Measurements from ENCODE around the gene BRMS1.

The BRMS1 gene

DNA sequence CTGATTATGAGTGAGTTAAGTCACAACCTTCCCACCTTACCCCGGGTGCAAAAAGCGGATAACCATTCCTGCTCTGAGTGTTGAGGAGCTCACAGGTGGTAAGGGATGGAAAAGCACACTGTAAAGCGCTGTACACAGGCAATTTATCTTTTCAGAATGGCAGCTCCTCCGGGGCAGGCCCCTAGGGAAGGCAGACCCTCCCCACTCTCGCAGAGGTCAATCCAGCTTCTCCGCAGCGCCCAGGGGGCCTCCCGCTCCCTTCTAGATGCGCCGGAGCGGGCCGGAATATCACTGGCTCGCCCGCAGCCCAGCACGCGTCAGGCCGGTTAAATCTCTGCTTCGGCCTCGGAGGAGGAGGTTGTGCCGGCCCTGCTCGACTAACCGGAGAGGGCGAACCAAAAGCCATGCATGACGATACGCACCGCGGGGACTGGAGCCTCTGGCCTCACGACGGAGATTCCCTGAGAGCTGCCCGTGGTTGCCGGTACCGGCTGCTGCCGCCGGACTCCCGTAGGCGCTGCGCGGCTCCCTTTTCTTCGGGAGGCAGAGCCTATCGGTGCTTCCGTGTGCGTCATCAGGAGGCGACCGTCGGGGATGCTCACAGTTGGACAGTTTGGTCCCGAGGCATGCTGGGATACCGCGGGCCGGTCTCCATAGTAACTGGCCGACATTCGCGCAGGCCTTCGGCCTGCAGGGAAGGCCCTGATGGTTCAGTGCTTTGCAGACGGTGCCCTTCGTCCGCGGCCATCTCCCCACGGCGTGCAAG, at the start of gene BRMS1:
BRMS1 (minus strand) TSS at position 555 of the 766 bp plus-strand sequence. CDS start 2,870 bp downstream, outside the sequence.
- Histone ChIP-seq H3K9me3 (ENCODE audit: low read length) (no peaks in the 10 kb centered on the region), H3K27ac (ENCODE audit: low read depth, low read length, poor library complexity, severe bottlenecking) (peak within 1 kb of the TSS; percentile 69), H3K36me3 (ENCODE audit: insufficient read depth, low read length) (peaks cover 22% of the 10 kb centered on the region; the same call in 1 of the 2 replicates), H3K4me3 (ENCODE audit: low read depth, low read length, poor library complexity, severe bottlenecking) (peak within 1 kb of the TSS; percentile 96), H3K79me2 (ENCODE audit: insufficient read depth, low read length) (peaks cover 9% of the 10 kb centered on the region), H3K4me1 (ENCODE audit: insufficient read depth, low read length, severe bottlenecking) (peaks cover 43% of the 10 kb centered on the region), H3K4me2 (ENCODE audit: low read length) (peak within 1 kb of the TSS; percentile 91), H2AFZ (ENCODE audit: low read length) (no peak within 1 kb of the TSS), H3K27me3 (ENCODE audit: insufficient read depth, low read length) (no peaks in the 10 kb centered on the region), H3K9me2 (ENCODE audit: low read depth, low read length) (no peaks in the 10 kb centered on the region), H3F3A (ENCODE audit: insufficient read depth, low read length) (0 out of 2 replicates have a peak, but pooled peaks cover 4% of the 10 kb centered on the region), H3K9ac (ENCODE audit: low read length) (peak within 1 kb of the TSS; percentile 83), H4K20me1 (ENCODE audit: insufficient read depth, low read length) (no peaks in the 10 kb centered on the region)
- no peak for TF ChIP-seq EZH2 (IDR thresholded peaks at IDR 0.05; ENCODE audit: borderline replicate concordance, low read length)
- TF ChIP-seq CTCF (IDR thresholded peaks at IDR 0.05; ENCODE audit: low read length) = no peak

DNA sequence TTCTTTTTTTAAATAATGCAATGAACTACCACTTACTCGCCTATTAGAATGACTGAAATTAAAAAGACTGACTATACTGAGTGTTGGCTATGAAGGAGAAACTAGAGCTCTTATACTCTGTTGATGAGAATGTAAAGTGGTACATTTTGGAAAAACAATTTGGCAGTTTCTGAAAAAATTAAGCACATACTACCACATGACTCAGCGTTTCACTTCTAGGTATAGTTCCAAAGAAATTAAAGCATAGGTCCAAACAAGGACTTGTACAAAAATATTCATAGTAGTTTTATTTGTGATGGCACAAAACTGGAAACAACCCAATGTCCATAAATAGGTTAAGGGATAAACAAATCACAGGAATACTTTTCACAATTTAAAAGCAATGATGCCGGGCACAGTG, 49.0 kb upstream of the BRMS1 start:
- H2AFZ ChIP-seq (ENCODE audit: low read length) = no peak overlapping the region
- no peak overlapping the region for H3K9ac ChIP-seq (ENCODE audit: low read length)
- no peak overlapping the region for H3K4me2 ChIP-seq (ENCODE audit: low read length)
- TF ChIP-seq EZH2 (IDR thresholded peaks at IDR 0.05; ENCODE audit: borderline replicate concordance, low read length) (no peak), CTCF (IDR thresholded peaks at IDR 0.05; ENCODE audit: low read length) (no peak)
- no peaks in the 10 kb centered on the region for H3K27me3 ChIP-seq (ENCODE audit: insufficient read depth, low read length)
- no peaks in the 10 kb centered on the region for H3K79me2 ChIP-seq (ENCODE audit: insufficient read depth, low read length)
- H3F3A ChIP-seq (ENCODE audit: insufficient read depth, low read length) = no peaks in the 10 kb centered on the region; the same call in 1 of the 2 replicates
- H3K36me3 ChIP-seq (ENCODE audit: insufficient read depth, low read length) = no peaks in the 10 kb centered on the region
- H3K4me3 ChIP-seq (ENCODE audit: low read depth, low read length, poor library complexity, severe bottlenecking) = no peak overlapping the region
- H3K9me3 ChIP-seq (ENCODE audit: low read length) = no peaks in the 10 kb centered on the region
- H3K9me2 ChIP-seq (ENCODE audit: low read depth, low read length) = no peaks in the 10 kb centered on the region
- H3K27ac ChIP-seq (ENCODE audit: low read depth, low read length, poor library complexity, severe bottlenecking) = no peak overlapping the region
- no peaks in the 10 kb centered on the region for H3K4me1 ChIP-seq (ENCODE audit: insufficient read depth, low read length, severe bottlenecking)
- H4K20me1 ChIP-seq (ENCODE audit: insufficient read depth, low read length) = no peaks in the 10 kb centered on the region

DNA sequence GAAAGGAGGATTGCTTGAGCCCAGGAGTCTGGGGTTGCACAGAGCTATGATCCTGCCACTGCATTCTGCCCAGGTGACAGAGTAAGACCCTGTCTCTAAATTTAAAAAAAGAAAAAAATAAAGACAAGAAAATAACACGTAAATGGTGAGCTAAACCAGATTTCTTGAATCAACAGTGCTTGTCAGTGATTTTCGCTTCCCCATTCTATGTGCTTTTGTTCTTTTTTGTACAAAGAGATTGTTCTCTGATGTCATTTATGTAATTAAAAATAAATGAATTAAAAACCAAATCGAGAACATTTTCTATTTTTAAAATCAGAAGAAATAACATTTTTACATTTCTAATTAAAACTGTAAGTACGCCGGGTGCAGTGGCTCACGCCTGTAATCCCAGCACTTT, 46.4 kb upstream of the BRMS1 start:
- Histone ChIP-seq H3K4me3 (ENCODE audit: low read depth, low read length, poor library complexity, severe bottlenecking) (no peak overlapping the region), H3K36me3 (ENCODE audit: insufficient read depth, low read length) (no peaks in the 10 kb centered on the region), H3K27ac (ENCODE audit: low read depth, low read length, poor library complexity, severe bottlenecking) (no peak overlapping the region), H3F3A (ENCODE audit: insufficient read depth, low read length) (no peaks in the 10 kb centered on the region; the same call in 1 of the 2 replicates), H2AFZ (ENCODE audit: low read length) (no peak overlapping the region), H4K20me1 (ENCODE audit: insufficient read depth, low read length) (no peaks in the 10 kb centered on the region), H3K27me3 (ENCODE audit: insufficient read depth, low read length) (no peaks in the 10 kb centered on the region), H3K4me1 (ENCODE audit: insufficient read depth, low read length, severe bottlenecking) (peaks cover 3% of the 10 kb centered on the region), H3K9me3 (ENCODE audit: low read length) (no peaks in the 10 kb centered on the region), H3K9ac (ENCODE audit: low read length) (no peak overlapping the region), H3K9me2 (ENCODE audit: low read depth, low read length) (no peaks in the 10 kb centered on the region), H3K4me2 (ENCODE audit: low read length) (no peak overlapping the region), H3K79me2 (ENCODE audit: insufficient read depth, low read length) (no peaks in the 10 kb centered on the region)
- TF ChIP-seq EZH2 (IDR thresholded peaks at IDR 0.05; ENCODE audit: borderline replicate concordance, low read length) (no peak), CTCF (IDR thresholded peaks at IDR 0.05; ENCODE audit: low read length) (no peak)
